Suppressor macrophage (primary cell): ENCODE results near the gene DIO1.

Source experiments
- DNase-seq, 4 experiments: peaks; one replicate each; pipeline ENCODE4 v3.0.0-alpha.2; 2020 to 2022

The DIO1 gene

DNA sequence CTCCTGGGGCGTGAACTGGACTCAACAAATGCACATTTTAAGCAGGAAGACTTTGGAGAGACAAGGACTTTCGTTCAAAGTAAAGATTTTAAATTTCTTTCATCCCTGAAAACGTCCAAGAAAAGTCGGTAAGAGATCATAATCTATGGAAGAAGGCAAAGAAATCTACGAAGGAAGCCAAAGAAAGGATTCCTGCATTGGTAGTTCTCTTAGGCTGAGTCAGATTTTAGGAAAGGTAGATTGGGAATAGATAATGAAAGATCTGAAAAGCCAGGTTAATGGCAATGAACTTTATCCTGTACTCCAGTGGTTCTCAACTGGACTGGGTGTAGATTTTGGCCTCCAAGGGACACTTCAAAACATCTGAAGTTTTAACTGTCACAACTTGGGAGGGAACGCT lies 49.1 kb downstream of the DIO1 start:
- DNase-seq: no peak

DNA sequence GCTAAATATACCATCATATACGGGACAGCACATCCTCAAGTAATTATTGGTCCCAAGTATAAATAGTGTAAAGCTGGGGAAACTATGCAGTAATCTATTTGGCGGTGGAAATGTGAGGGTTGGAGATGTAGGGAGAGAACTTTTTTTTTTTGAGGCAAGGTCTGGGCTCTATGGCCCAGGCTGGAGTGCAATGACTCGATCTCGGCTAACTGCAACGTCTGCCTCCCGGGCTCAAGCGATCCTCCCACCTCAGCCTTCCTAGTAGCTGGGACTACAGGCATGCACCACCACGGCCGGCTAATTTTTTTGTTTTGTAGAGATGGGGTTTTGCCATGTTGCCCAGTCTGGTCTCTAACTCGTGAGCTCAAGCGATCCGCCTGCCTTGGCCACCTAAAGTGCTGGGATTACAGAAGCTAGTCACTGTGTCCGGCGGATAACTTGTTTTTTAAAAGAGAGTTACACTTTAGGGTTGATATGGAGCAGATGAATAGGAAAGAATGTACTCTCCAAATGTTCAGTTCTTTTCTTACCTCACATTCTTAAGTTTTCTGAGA lies 49.6 kb downstream of the DIO1 start:
- DNase-seq: no peak

DNA sequence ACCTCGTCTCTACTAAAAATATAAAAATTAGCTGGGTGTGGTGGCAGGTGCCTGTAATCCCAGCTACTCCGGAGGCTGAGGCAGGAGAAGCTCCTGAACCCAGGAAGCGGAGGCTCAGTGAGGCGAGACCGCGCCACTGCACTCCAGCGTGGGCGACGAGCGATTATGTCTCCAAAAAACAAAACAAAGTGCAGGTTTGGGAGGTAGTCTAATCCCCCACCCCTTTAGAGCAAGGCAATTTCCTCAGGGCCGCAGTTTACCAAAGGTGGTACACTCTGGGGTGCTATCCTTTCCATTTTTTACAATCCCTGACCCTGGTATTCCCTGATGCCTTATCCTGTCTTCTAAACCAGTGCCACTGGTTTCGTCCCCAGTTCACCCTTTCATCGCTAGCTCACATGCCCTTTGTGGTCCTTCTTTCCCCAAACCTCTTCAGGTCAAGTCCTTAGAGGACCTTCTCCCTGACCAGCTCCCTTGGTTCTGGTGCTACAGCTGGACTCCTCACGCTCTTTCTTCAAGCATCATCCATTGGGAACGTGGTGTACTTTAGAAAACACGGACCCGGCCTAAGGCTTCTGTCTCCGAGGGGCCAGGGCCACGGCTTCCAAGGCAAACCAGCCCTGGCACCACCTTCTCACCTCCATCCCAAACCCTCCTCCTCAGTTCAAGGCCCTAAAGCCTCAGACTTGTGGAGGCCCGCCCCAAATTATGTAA lies 50.6 kb downstream of the DIO1 start:
- peak in 1 of 4 experiments; percentile 6 for DNase-seq

DNA sequence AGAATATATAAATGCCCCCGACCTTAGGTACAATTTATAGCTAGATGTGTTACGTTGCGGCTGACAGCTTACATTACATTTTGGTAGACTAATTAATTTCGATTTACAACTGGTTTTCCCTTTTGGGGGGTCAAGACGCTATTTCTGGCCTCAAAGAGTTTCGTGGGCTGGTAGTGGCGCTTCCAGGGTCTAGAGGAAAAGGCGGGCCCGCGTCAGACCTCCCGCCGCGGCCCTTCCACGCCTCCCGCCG lies 51.1 kb downstream of the DIO1 start:
- no peak for DNase-seq

DNA sequence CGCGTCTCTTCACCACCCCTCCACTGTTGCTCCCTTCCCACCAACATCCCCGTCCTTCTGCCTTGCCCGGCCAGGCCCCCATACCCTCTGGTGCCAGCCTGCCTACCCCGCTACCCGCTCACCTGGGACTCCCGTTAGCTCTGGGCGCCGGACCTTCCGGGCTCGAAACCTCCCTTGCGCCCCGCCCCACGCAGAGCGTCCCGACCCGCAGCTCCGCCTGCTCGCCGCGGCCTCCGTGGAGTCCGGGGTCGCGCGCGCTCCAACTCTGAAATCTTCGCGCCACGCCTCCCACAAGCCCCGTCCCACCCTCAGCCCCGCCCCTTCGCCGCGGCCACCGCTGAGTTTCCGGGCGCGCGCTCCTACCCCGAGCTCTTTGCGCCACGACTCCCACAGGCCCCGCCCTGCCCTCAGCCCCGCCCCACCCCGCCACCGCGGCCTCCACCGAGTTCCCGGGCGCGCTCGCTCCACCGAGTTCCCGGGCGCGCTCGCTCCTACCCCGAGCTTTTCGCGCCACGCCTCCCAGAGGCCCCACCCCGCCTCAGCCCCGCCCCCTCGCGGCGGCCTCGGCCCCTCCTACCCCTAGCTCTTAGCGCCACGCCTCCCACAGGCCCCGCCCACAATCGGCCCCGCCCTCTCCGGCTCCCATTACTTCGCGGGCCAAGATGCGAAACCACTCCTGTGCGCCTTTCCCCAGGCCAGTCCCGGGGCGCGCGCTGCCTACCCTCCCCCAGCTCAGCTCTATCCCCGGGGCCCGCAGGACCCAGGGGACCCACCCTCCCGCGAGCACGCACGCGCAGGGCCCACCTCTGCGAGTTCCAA lies 51.7 kb downstream of the DIO1 start, which contains the start of gene IFT25:
TSS of gene IFT25 (minus strand) at position 267 of the 819 bp plus-strand sequence. CDS start 5,617 bp downstream, outside the sequence.
- peak; percentile 98 to 99 (median 99) for DNase-seq

DNA sequence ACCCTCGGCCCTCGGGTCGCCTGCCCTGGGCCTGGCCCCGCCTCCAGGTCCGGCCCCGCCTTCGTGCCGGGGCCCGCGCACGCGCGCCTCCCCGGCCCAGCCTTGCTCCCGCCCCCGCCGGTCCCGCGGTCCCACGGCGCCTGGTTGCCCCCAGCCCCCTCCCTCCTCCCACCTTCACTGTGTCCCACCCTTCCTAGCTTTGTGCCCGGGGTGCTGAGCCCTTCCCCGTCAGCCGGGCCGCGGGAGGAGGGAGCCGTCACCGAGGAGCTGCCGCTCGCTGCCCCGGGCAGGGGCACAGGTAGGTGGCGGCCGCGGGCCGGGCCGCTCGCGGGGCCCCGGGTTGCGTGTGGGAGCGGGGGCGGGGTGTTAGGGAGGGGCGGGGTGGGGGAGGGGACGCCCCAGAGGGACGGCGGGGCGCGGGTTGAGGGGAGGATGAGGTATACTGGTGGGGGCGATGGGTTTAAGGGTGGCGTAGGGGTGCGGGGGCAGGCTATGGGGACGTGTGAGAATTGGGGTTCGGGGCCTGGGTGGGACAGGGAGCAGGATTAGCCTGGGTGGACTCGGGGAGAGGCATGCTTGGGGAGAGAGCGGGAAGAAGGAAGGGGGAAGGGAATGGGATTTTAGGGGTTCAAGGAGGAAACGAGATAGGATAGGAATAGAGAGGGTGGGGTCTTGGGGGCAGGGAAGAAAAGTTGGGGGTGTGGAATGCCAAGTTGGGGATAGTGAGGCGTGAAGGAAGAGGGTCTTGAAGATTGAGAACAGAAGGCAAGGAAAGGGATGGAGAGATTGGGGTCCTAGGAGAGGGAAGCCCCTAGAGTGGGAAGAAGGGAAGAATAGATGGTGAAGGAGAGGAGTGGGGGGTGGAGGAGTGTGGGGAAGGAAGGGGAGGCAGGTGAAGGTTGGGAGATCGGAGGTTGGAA lies 52.5 kb downstream of the DIO1 start, which contains the start of gene LRRC42:
TSS of gene LRRC42 (plus strand) at position 99 of the 920 bp plus-strand sequence. CDS start 5,650 bp downstream, outside the sequence.
- DNase-seq: peak; percentile 89 to 96 (median 93)

DNA sequence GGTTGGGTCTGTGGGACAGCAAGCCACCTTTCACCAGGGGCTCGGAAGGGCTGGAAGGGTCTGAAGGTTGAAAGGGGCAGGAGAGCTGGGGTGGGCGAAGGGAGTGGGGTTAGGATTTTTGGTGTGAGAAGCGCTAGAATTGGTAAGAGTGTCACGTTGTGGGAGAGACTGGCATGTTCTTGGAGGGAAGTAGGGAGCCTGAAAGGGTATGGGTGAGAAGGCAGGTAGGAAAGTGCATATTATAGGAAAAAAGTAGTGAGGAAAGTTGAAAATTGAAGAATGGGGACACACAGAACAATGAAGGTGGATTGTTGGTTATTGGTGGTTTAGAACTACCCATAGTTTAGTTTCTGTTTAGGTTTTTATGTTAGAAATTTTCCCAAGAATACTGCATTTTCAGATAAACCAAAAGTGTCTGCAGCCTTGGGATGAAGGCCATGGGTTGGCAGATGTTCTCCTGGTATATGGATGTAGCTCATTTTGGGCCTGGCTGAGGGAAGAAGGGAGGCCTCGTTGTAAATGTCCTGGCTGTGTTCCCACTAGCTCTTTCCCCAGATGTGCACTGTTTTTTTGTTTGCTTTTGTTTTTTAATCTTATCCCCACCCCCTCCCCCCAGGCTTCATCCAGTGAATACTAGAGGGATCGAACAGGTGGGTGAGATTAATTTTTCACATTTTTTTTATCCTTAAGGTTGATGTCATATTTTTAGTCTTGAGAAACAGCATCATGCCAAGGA lies 53.4 kb downstream of the DIO1 start:
- DNase-seq: no peak

DNA sequence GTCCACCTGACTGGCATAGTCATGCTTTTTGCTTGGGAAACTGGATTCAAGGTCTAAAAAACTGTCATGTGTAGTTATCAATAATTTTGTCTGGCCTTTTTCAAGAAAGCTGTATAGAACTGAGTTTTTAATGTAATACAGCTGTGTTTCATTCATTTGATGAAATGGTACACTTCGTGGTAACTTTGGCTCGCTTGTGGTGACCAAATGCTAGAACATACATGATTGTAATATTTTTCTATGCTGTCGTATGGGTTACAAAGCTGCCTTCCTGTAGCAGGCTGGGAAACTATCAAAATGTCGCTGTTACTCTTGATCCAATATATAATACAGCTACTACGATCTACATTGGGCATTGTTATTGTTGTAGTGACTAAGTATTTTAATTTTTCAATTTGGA lies 54.3 kb downstream of the DIO1 start:
- DNase-seq: no peak

DNA sequence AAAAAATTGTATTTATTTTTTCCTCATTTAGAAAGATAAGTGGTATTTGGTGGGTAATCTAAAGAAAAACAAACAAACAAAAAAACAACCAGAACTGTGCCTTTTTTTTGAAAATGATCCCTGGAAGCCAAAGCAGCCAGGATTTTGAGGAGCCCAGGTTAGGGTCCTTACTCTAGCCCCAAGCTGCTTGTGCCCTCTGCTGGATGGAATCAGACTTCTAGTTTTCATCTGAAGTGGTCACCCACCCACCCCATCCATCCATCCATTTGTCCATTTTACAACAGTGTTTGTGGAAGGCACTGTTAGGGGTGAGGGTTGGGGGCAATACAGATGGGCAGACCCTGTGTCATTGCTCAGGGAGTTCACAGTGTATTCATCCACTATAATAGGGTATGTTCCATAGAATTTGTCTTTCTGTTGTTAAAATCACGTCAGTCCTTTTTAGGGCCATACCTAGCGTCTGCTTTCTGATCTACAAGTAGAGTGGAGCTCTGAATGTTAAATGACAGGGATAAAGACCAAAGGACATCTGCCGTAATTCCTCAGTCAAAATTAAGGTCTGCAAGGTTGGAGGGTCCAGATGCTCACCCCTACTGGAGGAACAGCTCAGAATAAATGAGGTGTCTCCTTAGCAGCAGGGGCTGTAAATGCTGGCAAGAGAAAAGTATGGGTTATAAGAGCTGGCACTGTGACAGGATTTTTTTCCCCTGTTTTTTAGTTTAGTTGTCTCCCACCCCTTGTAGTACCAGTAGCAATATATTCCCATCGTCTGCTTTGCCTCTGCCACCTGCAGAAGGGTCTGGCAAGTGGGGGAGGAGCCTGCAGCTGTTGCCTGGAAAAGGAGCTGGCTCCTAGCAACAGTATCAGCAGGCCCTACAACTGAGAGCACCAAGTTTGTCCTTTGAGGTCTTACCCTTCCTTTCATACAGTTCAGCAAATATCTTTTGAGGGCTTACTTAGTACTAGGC lies 55.3 kb downstream of the DIO1 start:
- DNase-seq: peak; percentile 37 to 64 (median 54)

DNA sequence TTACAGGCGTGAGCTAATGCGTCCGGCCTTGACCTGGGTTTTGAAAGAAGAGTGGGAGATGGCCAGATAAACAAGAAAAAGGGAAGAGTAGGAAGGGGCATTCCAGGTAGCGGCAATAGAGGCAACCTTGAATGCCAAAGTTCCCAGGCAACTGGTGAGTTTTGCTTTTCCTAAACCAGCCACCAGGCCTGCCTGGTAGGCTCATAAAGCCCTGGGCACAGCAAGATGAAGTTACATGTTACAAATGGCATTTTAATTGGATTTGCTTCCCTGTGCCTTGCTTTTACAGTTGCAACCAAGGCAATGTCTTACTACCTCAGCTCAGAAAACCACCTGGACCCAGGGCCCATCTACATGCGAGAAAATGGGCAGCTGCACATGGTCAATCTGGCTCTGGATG lies 57.7 kb downstream of the DIO1 start:
- no peak for DNase-seq

DNA sequence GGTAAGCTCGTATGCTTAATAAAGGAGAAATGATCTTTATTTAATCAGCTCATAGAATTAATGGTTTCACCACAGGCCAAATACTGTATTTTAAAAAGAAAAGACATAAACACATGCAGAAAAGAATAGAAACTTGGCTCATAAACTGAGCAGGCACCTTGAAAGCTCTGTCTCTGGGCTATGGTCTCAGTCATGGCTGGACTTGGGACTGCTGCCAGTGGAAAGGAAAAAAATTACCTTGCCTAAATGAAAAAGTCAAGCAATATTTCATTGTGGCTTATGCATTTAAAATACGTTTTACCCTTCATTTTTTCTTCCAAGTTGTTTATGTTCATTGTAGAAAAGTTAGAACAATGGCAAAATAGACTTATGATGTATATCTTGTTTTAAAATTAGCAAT lies 60.1 kb downstream of the DIO1 start:
- DNase-seq: no peak

DNA sequence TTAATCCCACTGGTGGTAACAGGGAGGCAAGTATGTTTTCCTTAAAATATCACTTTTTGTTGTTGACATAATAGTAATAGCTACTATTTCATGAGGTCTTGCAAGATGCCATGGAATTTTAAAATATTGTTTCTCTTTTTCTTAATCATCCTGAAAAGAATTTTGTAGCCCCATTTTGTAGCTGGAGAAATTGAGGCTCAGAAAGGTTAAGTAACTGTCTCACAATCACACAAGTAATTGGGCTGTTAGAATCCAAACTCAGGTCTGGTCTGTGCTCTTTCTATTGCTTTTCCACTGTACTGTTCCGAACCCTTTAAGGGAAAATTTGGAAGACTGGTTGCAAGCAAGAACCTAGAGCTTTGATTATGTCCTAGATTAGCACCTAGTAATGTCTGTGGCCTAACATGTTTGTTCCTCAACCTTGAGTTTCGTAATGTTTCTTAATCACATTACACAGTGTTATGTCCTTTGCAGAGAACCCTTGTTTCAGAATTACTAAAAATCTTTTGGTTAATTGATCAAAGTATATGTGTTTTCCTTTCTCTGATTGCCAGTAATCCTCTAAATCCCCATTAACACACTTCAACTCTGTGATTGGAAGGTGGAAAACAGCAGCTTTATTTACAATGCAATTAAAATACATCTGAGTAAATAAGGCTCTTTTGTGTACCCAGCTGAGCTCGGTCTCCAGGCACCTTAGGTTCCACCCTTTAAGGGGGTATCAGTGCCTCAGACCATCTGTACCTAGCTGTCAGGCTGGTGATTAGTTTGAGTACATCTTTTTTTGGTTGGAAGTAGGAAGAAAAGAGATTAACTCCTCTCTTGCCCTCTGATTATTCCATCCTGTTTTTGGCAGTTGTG lies 62.6 kb downstream of the DIO1 start:
- peak in 2 of 4 experiments; percentile 11 to 35 for DNase-seq

DNA sequence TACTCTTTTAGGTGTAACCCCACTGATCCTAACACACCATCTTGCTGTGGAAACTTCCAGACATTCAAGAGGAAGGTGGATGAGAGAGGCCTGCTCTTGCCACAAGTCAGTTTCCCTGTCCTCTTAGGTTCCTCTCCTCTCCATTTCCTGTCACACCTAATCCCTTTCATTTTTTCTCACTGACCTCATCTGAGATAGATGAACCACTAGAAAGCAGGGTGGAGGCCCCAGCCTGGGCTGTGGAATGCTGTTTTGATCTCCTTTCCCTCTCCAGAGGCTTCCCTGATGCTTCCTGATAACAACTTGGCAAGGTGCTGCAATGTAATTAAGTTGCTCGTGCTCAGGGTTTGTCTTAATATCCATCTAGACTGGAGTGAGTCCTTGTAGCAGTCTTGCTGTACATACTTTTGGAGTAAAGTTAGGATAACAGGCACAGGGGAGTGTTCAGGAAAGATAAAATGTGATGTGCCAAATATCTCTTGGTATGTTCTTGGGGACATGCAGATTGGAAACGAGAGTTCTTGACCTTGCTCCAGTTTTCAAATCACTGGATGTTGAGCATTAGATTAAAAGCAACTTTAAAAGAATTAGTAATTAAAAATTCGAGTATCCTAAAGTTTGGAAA lies 63.3 kb downstream of the DIO1 start:
- no peak for DNase-seq

DNA sequence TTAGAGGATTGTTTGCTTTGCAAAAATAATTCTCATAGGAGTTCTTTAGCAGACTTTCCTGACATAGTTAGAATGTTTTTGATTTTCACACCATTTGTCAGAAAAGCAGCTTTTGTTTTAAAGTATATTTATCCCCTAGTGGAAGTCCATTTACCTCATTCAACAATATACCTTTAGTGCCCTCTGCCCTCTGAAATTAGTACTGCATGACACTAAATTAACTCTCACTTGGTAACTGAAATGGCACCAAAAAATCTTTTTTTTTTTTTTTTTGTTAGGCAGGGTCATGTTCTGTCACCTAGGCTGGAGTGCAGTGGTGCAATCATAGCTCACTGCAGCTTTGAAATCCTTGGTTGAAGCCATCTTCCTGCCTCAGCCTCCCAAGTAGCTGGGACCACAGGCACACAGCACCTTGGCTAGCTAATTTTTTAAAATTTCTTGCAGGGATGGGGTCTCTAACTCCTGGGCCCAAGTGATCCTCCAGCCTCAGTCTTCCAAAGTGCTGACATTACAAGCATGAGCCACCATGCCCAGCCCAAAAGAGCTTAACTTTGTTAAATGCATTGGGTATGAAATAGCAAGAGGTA lies 65.8 kb downstream of the DIO1 start:
- peak; percentile 12 to 63 (median 54) for DNase-seq
